AG10803 (cell line): ENCODE data around the gene SAT1.
A peak's percentile ranks its signal among the peaks of the same experiment; 100 is the strongest.

ENCODE experiments used
- DNase-seq: peaks from one replicate; pipeline ENCODE4 v3.0.0; 2010; ENCODE audit warnings: low read depth
- H3K4me3 ChIP-seq: 2 replicates; pipeline ENCODE4 v1.5.1; 2011; ENCODE audit warnings: mild to moderate bottlenecking, low read length, control low read depth
- TF ChIP-seq, protein P1 (sequence below): conservative IDR thresholded peaks from 2 replicates; pipeline ENCODE4 v1.5.1; 2011; ENCODE audit warnings: mild to moderate bottlenecking, low read length, control low read depth, inconsistent platforms

The SAT1 gene

DNA sequence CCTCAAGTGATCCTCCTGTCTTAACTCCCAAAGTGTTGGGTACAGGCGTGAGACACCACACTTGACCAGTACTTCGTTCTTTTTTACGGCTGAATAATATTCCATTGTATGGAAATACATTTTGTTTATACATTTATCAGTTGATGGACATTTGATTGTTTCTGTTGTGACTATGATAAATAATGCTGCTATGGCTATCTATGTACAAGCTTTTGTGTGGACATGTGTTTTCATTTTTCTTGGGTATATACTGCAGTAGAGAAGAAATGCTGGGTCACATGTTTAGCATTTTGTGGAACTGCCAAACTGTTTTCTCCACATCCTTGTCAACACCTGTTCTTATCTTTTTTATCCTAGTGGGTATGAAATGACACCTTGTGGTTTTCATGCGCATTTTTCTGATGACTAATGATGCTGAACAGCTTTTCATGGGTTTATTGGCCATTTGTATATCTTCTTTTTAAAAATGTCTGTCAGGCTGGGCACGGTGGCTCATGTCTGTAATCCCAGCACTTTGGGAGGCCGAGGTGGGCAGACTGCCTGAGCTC, 37.3 kb downstream of the SAT1 start:
- H3K4me3 ChIP-seq, result no peak overlapping the region
- TF ChIP-seq, protein P1, sequence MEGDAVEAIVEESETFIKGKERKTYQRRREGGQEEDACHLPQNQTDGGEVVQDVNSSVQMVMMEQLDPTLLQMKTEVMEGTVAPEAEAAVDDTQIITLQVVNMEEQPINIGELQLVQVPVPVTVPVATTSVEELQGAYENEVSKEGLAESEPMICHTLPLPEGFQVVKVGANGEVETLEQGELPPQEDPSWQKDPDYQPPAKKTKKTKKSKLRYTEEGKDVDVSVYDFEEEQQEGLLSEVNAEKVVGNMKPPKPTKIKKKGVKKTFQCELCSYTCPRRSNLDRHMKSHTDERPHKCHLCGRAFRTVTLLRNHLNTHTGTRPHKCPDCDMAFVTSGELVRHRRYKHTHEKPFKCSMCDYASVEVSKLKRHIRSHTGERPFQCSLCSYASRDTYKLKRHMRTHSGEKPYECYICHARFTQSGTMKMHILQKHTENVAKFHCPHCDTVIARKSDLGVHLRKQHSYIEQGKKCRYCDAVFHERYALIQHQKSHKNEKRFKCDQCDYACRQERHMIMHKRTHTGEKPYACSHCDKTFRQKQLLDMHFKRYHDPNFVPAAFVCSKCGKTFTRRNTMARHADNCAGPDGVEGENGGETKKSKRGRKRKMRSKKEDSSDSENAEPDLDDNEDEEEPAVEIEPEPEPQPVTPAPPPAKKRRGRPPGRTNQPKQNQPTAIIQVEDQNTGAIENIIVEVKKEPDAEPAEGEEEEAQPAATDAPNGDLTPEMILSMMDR, result no peak
- DNase-seq, result no peak

DNA sequence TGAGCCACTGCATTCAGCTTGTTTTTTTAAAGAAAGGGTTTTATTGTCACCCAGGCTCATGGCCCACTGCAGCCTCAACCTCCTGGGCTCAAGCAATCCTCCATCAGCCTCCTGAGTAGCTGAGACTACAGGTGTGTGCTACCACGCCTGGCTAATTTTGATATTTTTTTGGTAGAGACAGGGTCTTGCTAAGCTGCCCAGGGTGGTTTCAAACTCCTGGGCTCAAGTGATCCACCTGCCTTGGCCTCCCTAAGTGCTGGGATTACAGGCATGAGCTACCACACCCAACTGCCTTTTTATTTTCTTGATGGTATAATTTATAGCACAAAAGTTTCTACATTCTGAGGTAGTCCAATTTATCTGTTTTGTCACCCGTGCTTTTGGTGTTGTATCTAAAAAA, 38.9 kb downstream of the SAT1 start:
- no peak overlapping the region for H3K4me3 ChIP-seq
- TF ChIP-seq, protein P1, result no peak
- DNase-seq, result no peak

DNA sequence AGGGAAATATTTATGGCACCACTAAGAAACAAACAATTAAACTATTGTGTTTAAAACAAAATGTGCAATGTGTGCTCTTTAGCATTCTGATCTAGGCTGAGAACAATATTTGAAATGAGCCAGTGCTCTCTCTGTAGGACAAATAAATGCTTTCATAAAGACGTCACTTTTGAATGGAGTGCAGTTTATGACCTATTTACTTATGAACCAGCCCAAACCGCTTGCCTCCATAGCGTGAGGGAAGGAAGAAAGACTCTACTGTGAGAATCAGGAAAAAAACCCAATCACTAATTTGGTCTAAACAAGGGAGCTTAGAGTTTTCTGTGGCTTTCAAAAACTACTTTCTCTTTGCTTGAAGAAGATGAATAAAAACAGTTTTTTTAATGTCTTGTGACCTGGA, 39.4 kb downstream of the SAT1 start:
- no peak overlapping the region for H3K4me3 ChIP-seq
- DNase-seq, result peak; percentile 34
- TF ChIP-seq, protein P1, result no peak

DNA sequence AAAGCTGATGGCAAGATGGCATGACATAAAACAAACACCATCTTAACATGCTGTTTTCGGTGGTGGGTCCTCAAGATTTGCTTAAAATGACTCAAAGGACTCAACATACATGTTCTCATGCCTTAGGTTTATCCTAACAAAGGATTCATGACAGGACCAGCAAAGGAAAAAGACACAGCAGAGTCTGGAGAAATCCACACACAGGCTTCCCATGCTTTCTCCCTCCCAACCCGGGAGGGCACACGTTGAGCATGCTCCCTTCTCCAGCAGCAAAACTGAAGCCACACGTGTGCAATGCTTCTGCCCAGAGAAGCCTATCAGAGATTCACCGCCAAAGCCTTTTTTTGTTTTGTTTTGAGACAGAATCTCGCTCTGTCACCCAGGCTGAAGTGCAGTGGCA, 39.9 kb downstream of the SAT1 start:
- no peak for DNase-seq
- H3K4me3 ChIP-seq, result no peak overlapping the region
- TF ChIP-seq, protein P1, result no peak

DNA sequence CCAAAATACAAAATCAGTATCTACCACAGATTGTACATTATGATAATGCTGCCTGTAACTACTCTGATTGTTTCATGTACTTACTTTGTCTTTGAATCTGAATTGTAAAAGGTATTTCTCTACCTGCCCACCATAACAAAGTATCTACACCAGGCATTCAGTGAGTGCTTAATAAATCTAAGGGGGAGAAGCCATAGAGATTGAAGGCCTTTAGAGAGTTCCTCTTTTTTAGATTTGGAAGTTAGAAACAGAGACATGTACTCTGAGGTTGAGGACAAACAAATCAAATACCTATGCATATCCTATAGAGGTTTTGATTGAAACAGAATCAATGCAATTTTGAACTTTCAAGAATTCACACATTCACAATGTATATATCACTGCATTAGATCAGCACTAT, 42.7 kb downstream of the SAT1 start:
- no peak overlapping the region for H3K4me3 ChIP-seq
- TF ChIP-seq, protein P1, result no peak
- no peak for DNase-seq

DNA sequence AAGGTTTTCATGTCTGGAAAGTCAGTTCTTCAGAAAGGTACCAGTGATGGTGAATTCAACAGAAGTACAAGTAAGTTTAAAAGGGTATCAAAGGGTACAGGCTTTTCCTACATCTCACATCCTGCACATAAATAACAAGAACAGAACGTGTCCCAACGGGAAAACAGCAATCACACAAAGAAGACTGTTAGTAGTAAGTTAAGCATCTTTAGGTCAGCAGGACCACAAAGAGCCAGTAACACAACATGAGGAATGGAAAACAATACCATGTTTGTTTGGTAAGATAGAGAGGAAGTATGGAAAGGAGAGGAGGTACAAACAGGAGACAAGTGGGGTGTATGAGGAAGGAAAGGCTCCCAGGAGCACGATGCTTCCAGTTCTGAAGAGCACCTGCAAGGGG, 43.2 kb downstream of the SAT1 start:
- no peak for DNase-seq
- H3K4me3 ChIP-seq, result no peak overlapping the region
- TF ChIP-seq, protein P1, result no peak

DNA sequence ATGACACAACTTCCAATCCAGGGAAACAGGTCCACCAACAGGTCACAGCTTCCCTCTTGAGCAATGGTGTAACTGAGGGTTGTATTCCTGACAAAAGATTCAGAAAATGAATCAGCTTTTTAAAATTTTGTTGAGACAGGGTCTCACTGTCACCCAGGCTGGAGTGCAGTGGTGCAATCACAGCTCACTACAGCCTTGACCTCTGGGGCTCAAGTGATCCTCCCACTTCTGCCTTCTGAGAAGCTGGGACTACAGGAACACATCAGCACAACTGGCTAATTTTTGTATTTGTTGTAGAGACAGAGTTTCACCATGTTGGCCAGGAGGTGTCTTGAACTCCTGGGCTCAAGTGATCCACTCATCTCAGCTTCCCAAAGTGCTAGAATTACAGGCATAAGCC, 43.7 kb downstream of the SAT1 start:
- no peak for DNase-seq
- TF ChIP-seq, protein P1, result no peak
- H3K4me3 ChIP-seq, result no peak overlapping the region
